ENCODE data around the gene ESRRA.
"Not testable (repeated sequence)": the region's sequence is repeated elsewhere in the genome, so short reads cannot be mapped to it uniquely, and the experiment has no call there.

Gene ESRRA

GRCh38 chr11:64322925-64323260, 17.6 kb downstream of the ESRRA start:
- H3K4me3 ChIP-seq (ENCODE audit: low read depth, low read length) = no peak overlapping the region
- TF ChIP-seq CTCF (IDR thresholded peaks at IDR 0.05; ENCODE audit: control insufficient read depth, extremely low read depth, insufficient read depth) = no peak
- DNase-seq (ENCODE audit: low read depth) = no peak

- DNase-seq (ENCODE audit: low read depth) = no peak
- TF ChIP-seq CTCF (IDR thresholded peaks at IDR 0.05; ENCODE audit: control insufficient read depth, extremely low read depth, insufficient read depth) = no peak
- no peak overlapping the region for H3K4me3 ChIP-seq (ENCODE audit: low read depth, low read length)
Observed at GRCh38 chr11:64323373-64323772, 18.0 kb downstream of the ESRRA start.

GRCh38 chr11:64323984-64324383, 18.7 kb downstream of the ESRRA start:
- H3K4me3 ChIP-seq (ENCODE audit: low read depth, low read length); DNase-seq (ENCODE audit: low read depth): not testable (repeated sequence)

GRCh38 chr11:64324692-64325469, 19.6 kb downstream of the ESRRA start:
- no peak overlapping the region for H3K4me3 ChIP-seq (ENCODE audit: low read depth, low read length)
- TF ChIP-seq CTCF (IDR thresholded peaks at IDR 0.05; ENCODE audit: control insufficient read depth, extremely low read depth, insufficient read depth) = no peak
- no peak for DNase-seq (ENCODE audit: low read depth)

GRCh38 chr11:64327375-64327774, 22.1 kb downstream of the ESRRA start:
- TF ChIP-seq CTCF (IDR thresholded peaks at IDR 0.05; ENCODE audit: control insufficient read depth, extremely low read depth, insufficient read depth) = no peak
- H3K4me3 ChIP-seq (ENCODE audit: low read depth, low read length) = no peak overlapping the region
- DNase-seq (ENCODE audit: low read depth) = no peak

- no peak for DNase-seq (ENCODE audit: low read depth)
- no peak for TF ChIP-seq CTCF (IDR thresholded peaks at IDR 0.05; ENCODE audit: control insufficient read depth, extremely low read depth, insufficient read depth)
- H3K4me3 ChIP-seq (ENCODE audit: low read depth, low read length) = no peak overlapping the region
Observed at GRCh38 chr11:64327993-64328392, 22.7 kb downstream of the ESRRA start.

- DNase-seq (ENCODE audit: low read depth) = no peak
- no peak overlapping the region for H3K4me3 ChIP-seq (ENCODE audit: low read depth, low read length)
- TF ChIP-seq CTCF (IDR thresholded peaks at IDR 0.05; ENCODE audit: control insufficient read depth, extremely low read depth, insufficient read depth) = no peak
Observed at GRCh38 chr11:64330888-64331287, 25.6 kb downstream of the ESRRA start.

Measured in LNCaP clone FGC (cell line).